UCSD-AML1 (cell line): ENCODE data around the gene PKP4.
"Not testable (repeated sequence)": the region's sequence is repeated elsewhere in the genome, so short reads cannot be mapped to it uniquely, and the experiment has no call there.

Source experiments
- DNase-seq: peaks from one replicate; lab custom pipeline; 2025; ENCODE audit not compliant: unreplicated experiment; lab: John Stamatoyannopoulos, UW

Gene PKP4

GRCh38 chr2:158671360-158672245, 214.9 kb downstream of the PKP4 start:
- DNase-seq: no peak

- no peak for DNase-seq
Measured at GRCh38 chr2:158676295-158676694, 219.5 kb downstream of the PKP4 start.

GRCh38 chr2:158676696-158677095, 219.9 kb downstream of the PKP4 start:
- DNase-seq: no peak

GRCh38 chr2:158677542-158677941, 220.8 kb downstream of the PKP4 start:
- DNase-seq: no peak

GRCh38 chr2:158681816-158682215, 225.1 kb downstream of the PKP4 start:
- DNase-seq: no peak

- DNase-seq: no peak
Measured at GRCh38 chr2:158685646-158686045, 228.9 kb downstream of the PKP4 start.

GRCh38 chr2:158686210-158686691, 229.5 kb downstream of the PKP4 start:
- no peak for DNase-seq

- no peak for DNase-seq
Measured at GRCh38 chr2:158687315-158687714, 230.6 kb downstream of the PKP4 start.

GRCh38 chr2:158688721-158689120, 232.0 kb downstream of the PKP4 start:
- DNase-seq: no peak

GRCh38 chr2:158689391-158689790, 232.6 kb downstream of the PKP4 start:
- DNase-seq: no peak

- DNase-seq: no peak
Measured at GRCh38 chr2:158690823-158691222, 234.1 kb downstream of the PKP4 start.

- DNase-seq: no peak
Measured at GRCh38 chr2:158691619-158692018, 234.9 kb downstream of the PKP4 start.

- DNase-seq: no peak
Measured at GRCh38 chr2:158692372-158693103, 235.8 kb downstream of the PKP4 start.

GRCh38 chr2:158693476-158693875, 236.7 kb downstream of the PKP4 start:
- no peak for DNase-seq

- no peak for DNase-seq
Measured at GRCh38 chr2:158695305-158695704, 238.6 kb downstream of the PKP4 start.

- DNase-seq: not testable (repeated sequence)
Measured at GRCh38 chr2:158695744-158696143, 239.0 kb downstream of the PKP4 start.

- no peak for DNase-seq
Measured at GRCh38 chr2:158699323-158699722, 242.6 kb downstream of the PKP4 start.

GRCh38 chr2:158701101-158701500, 244.3 kb downstream of the PKP4 start:
- no peak for DNase-seq

GRCh38 chr2:158702740-158703139, 246.0 kb downstream of the PKP4 start:
- DNase-seq: no peak

- DNase-seq: not testable (repeated sequence)
Measured at GRCh38 chr2:158704724-158705465, 248.1 kb downstream of the PKP4 start.

- DNase-seq: no peak
Measured at GRCh38 chr2:158712791-158713522, 256.2 kb downstream of the PKP4 start.
